Calu3 (cell line): ENCODE measurements around the gene FAM50A. TPM values are rescaled to one million over a fixed set of nuclear protein-coding genes. Genes with fewer than 3 reads are reported as not detected.

Experiments used
- BruUV-seq: library from RNA; stranded (reverse); fragments of 400-500 nt; replicated peaks from 2 replicates; lab custom pipeline; 2021; lab: Mats Ljungman, UMichigan
- CTCF ChIA-PET: fragments of 300-600 bp; sonication (Branson Sonifier 250); formaldehyde crosslinking; loops from one replicate; lab custom pipeline; 2022; ENCODE audit warnings: antibody characterized with exemption; lab: Charles Lee
- DNase-seq: peaks from one replicate; pipeline ENCODE4 v3.0.0; 2022
- H3K27ac Mint-ChIP-seq: one replicate; pipeline ENCODE4 v1.8.0; 2022; ENCODE audit warnings: mixed read lengths; ENCODE audit not compliant: unreplicated experiment
- H3K27me3 Mint-ChIP-seq: one replicate; pipeline ENCODE4 v1.8.0; 2022; ENCODE audit warnings: mixed read lengths; ENCODE audit not compliant: unreplicated experiment
- H3K36me3 Mint-ChIP-seq: one replicate; pipeline ENCODE4 v1.8.0; 2022; ENCODE audit warnings: mild to moderate bottlenecking, moderate library complexity, mixed read lengths; ENCODE audit not compliant: insufficient read depth, unreplicated experiment
- H3K4me1 Mint-ChIP-seq: one replicate; pipeline ENCODE4 v1.8.0; 2022; ENCODE audit warnings: mild to moderate bottlenecking, low read depth, mixed read lengths; ENCODE audit not compliant: unreplicated experiment
- H3K4me3 Mint-ChIP-seq: one replicate; pipeline ENCODE4 v1.8.0; 2022; ENCODE audit warnings: mild to moderate bottlenecking, low read depth, moderate library complexity, mixed read lengths; ENCODE audit not compliant: unreplicated experiment
- H3K9me3 Mint-ChIP-seq: one replicate; pipeline ENCODE4 v1.8.0; 2022; ENCODE audit warnings: low read depth, mixed read lengths; ENCODE audit not compliant: unreplicated experiment
- CTCF ChIP-seq: fragments of 200-600 bp; IDR thresholded peaks from one replicate; pipeline ENCODE4 v1.8.0; 2022; ENCODE audit warnings: antibody characterized with exemption; ENCODE audit not compliant: unreplicated experiment
- intact Hi-C: fragments of 100-400 bp; cut with micrococcal nuclease; formaldehyde crosslinking; loops from one replicate; pipeline ENCODE4 v1.10.0; 2022; ENCODE audit not compliant: unreplicated experiment
- total RNA-seq: library from RNA; stranded (reverse); gene quantifications from 2 replicates; pipeline ENCODE4 v1.2.3, GENCODE V29; 2022

Gene FAM50A
- total RNA-seq, 1 experiment from 2014 or later = 88.9 TPM

- no peak for TF ChIP-seq CTCF
- DNase-seq = no peak
- BruUV-seq = no TSS peak
- H3K27me3 Mint-ChIP-seq = no peaks in the 10 kb centered on the region
- H3K36me3 Mint-ChIP-seq = peaks cover 66% of the 10 kb centered on the region
- H3K4me1 Mint-ChIP-seq = peaks cover 17% of the 10 kb centered on the region
- no peak overlapping the region for H3K4me3 Mint-ChIP-seq
- H3K9me3 Mint-ChIP-seq = no peaks in the 10 kb centered on the region
- no peak overlapping the region for H3K27ac Mint-ChIP-seq
- CTCF ChIA-PET = no interaction called here
- intact Hi-C loops = loop anchor here (5.0 kb wide), 1 partner anchor 88 kb away; the partner anchor contains the start of gene SLC10A3
Observed at GRCh38 chrX:154404625-154405192, 39.2 kb upstream of the FAM50A start.

GRCh38 chrX:154408659-154409221, 35.2 kb upstream of the FAM50A start:
- Mint-ChIP-seq H3K36me3 (peaks cover 58% of the 10 kb centered on the region), H3K27me3 (no peaks in the 10 kb centered on the region), H3K4me3 (peak overlapping the region; percentile 81), H3K27ac (peak overlapping the region; percentile 72), H3K4me1 (peaks cover 19% of the 10 kb centered on the region), H3K9me3 (no peaks in the 10 kb centered on the region)
- CTCF ChIA-PET = interaction anchor here (1.0 to 2.0 kb wide), 2 partner anchors 15 to 35 kb away, joined by 3 to 7 read pairs; no protein-coding TSS in a partner anchor
- BruUV-seq = no TSS peak
- intact Hi-C loops = loop anchor here (5.0 kb wide), 1 partner anchor 84 kb away; the partner anchor contains the start of gene SLC10A3
- no peak for TF ChIP-seq CTCF
- DNase-seq = no peak

GRCh38 chrX:154409222-154409871, 34.6 kb upstream of the FAM50A start, which contains the start of gene DNASE1L1:
TSS of gene DNASE1L1 (minus strand) at chrX:154409254. CDS start at chrX:154405568, 3,686 bp downstream.
- peak within 1 kb of the TSS; percentile 72 for H3K27ac Mint-ChIP-seq
- H3K27me3 Mint-ChIP-seq = no peaks in the 10 kb centered on the region
- no peaks in the 10 kb centered on the region for H3K9me3 Mint-ChIP-seq
- intact Hi-C loops = loop anchor here (5.0 kb wide), 1 partner anchor 83 kb away; the partner anchor contains the start of gene SLC10A3
- no peak for TF ChIP-seq CTCF
- H3K4me3 Mint-ChIP-seq = peak within 1 kb of the TSS; percentile 81
- CTCF ChIA-PET = interaction anchor here (1.0 to 2.0 kb wide), 2 partner anchors 14 to 36 kb away, joined by 3 to 7 read pairs; no protein-coding TSS in a partner anchor
- peak; percentile 95 for DNase-seq
- peaks cover 56% of the 10 kb centered on the region for H3K36me3 Mint-ChIP-seq
- no TSS peak for BruUV-seq
- H3K4me1 Mint-ChIP-seq = peaks cover 19% of the 10 kb centered on the region

- Mint-ChIP-seq H3K4me1 (peaks cover 19% of the 10 kb centered on the region), H3K36me3 (peaks cover 55% of the 10 kb centered on the region), H3K27me3 (no peaks in the 10 kb centered on the region), H3K9me3 (no peaks in the 10 kb centered on the region), H3K4me3 (peak overlapping the region; percentile 86), H3K27ac (no peak overlapping the region)
- peak; percentile 60 for DNase-seq
- CTCF ChIA-PET = interaction anchor here (0.5 to 1.5 kb wide), 3 partner anchors 98 to 1181 kb away, joined by 3 to 4 read pairs (median 3); no protein-coding TSS in a partner anchor
- BruUV-seq = no TSS peak
- intact Hi-C loops = no loop called here
- no peak for TF ChIP-seq CTCF
Observed at GRCh38 chrX:154411981-154412340, 32.0 kb upstream of the FAM50A start.
